ENCODE results near the gene GRIA3. TPM values are rescaled to one million over a fixed set of nuclear protein-coding genes. Genes with fewer than 3 reads are reported as not detected.

GRIA3 gene
- total RNA-seq, 4 donors from 2014 or later, result 0.19 to 0.44 TPM; not detected in 2

- no peak for TF ChIP-seq POLR2A (IDR thresholded peaks at IDR 0.05)
- no peak for TF ChIP-seq CTCF (IDR thresholded peaks at IDR 0.05)
- Histone ChIP-seq H3K4me1 (no peaks in the 10 kb centered on the region), H3K27me3 (no peaks in the 10 kb centered on the region), H3K4me3 (no peak overlapping the region), H3K27ac (no peak overlapping the region), H3K9me3 (no peaks in the 10 kb centered on the region), H3K36me3 (no peaks in the 10 kb centered on the region)
- DNase-seq, result no peak
- intact Hi-C loops (cut with DNase I), result no loop called here
Measured at GRCh38 chrX:123310112-123310511, 126.0 kb downstream of the GRIA3 start.

- H3K36me3 ChIP-seq, result no peaks in the 10 kb centered on the region
- no peaks in the 10 kb centered on the region for H3K4me1 ChIP-seq
- H3K27ac ChIP-seq, result no peak overlapping the region
- H3K4me3 ChIP-seq, result no peak overlapping the region
- no peak for DNase-seq
- H3K27me3 ChIP-seq, result no peaks in the 10 kb centered on the region
- WGBS, 2 donors, result 81 to 88% methylated on average over 1 of the region's 1 CpG
- TF ChIP-seq CTCF (IDR thresholded peaks at IDR 0.05), result no peak
- TF ChIP-seq POLR2A (IDR thresholded peaks at IDR 0.05), result no peak
- intact Hi-C loops (cut with DNase I), result no loop called here
- no peaks in the 10 kb centered on the region for H3K9me3 ChIP-seq
Measured at GRCh38 chrX:123311486-123311885, 127.4 kb downstream of the GRIA3 start.

GRCh38 chrX:123313486-123313885, 129.4 kb downstream of the GRIA3 start:
- H3K27me3 ChIP-seq, result no peaks in the 10 kb centered on the region
- no peak for DNase-seq
- TF ChIP-seq POLR2A (IDR thresholded peaks at IDR 0.05) (no peak), CTCF (IDR thresholded peaks at IDR 0.05) (no peak)
- no peak overlapping the region for H3K4me3 ChIP-seq
- H3K9me3 ChIP-seq, result no peaks in the 10 kb centered on the region
- H3K27ac ChIP-seq, result no peak overlapping the region
- no peaks in the 10 kb centered on the region for H3K4me1 ChIP-seq
- H3K36me3 ChIP-seq, result no peaks in the 10 kb centered on the region
- intact Hi-C loops (cut with DNase I), result no loop called here

- Histone ChIP-seq H3K9me3 (no peaks in the 10 kb centered on the region), H3K4me1 (no peaks in the 10 kb centered on the region), H3K4me3 (no peak overlapping the region), H3K36me3 (no peaks in the 10 kb centered on the region), H3K27me3 (no peaks in the 10 kb centered on the region), H3K27ac (no peak overlapping the region)
- intact Hi-C loops (cut with DNase I), result no loop called here
- WGBS, 2 donors, result 75 to 90% methylated on average over 4 of the region's 4 CpGs
- DNase-seq, result no peak
- no peak for TF ChIP-seq POLR2A (IDR thresholded peaks at IDR 0.05)
- no peak for TF ChIP-seq CTCF (IDR thresholded peaks at IDR 0.05)
Measured at GRCh38 chrX:123320622-123321021, 136.5 kb downstream of the GRIA3 start.

- Histone ChIP-seq H3K9me3 (no peaks in the 10 kb centered on the region), H3K27ac (no peak overlapping the region), H3K36me3 (no peaks in the 10 kb centered on the region), H3K4me3 (no peak overlapping the region), H3K27me3 (no peaks in the 10 kb centered on the region), H3K4me1 (no peaks in the 10 kb centered on the region)
- WGBS, 2 donors, result 23 to 49% methylated on average over 3 of the region's 3 CpGs
- TF ChIP-seq CTCF (IDR thresholded peaks at IDR 0.05), result no peak
- no peak for TF ChIP-seq POLR2A (IDR thresholded peaks at IDR 0.05)
- intact Hi-C loops (cut with DNase I), result no loop called here
- no peak for DNase-seq
Measured at GRCh38 chrX:123322536-123322935, 138.5 kb downstream of the GRIA3 start.
